ENCODE data around the gene UBALD1.

Gene UBALD1

GRCh38 chr16:4656695-4657686 is 42.3 kb upstream of the UBALD1 start:
- Histone ChIP-seq H3K9ac (ENCODE audit: low read length) (no peak overlapping the region), H3K36me3 (replicated peaks; ENCODE audit: insufficient read depth, low read length) (no peaks in the 10 kb centered on the region), H3K27me3 (replicated peaks; ENCODE audit: insufficient read depth, low read length) (no peaks in the 10 kb centered on the region), H4K20me1 (ENCODE audit: insufficient read depth, low read length) (no peaks in the 10 kb centered on the region), H3K9me2 (replicated peaks; ENCODE audit: insufficient read depth, low read length) (no peaks in the 10 kb centered on the region), H3K27ac (ENCODE audit: low read length) (no peak overlapping the region), H3K4me2 (ENCODE audit: low read depth, low read length) (no peak overlapping the region), H3K4me3 (ENCODE audit: low read length) (no peak overlapping the region), H3F3A (ENCODE audit: insufficient read depth, low read length) (no peaks in the 10 kb centered on the region), H3K79me2 (ENCODE audit: low read length) (0 out of 2 replicates have a peak, but pooled peaks cover 4% of the 10 kb centered on the region), H2AFZ (ENCODE audit: low read length) (no peak overlapping the region), H3K4me1 (ENCODE audit: low read length) (no peaks in the 10 kb centered on the region), H3K9me3 (replicated peaks; ENCODE audit: insufficient read depth, low read length) (no peaks in the 10 kb centered on the region)
- TF ChIP-seq EZH2 (optimal IDR thresholded peaks at IDR 0.05; ENCODE audit: low read depth, low read length) (no peak), CTCF (IDR thresholded peaks at IDR 0.05; ENCODE audit: low read length) (no peak), EZH2phosphoT487 (IDR thresholded peaks at IDR 0.05; ENCODE audit: low read length) (no peak)
- DNase-seq, result no peak

GRCh38 chr16:4656221-4656620 is 41.5 kb upstream of the UBALD1 start:
- Histone ChIP-seq H3K9me2 (replicated peaks; ENCODE audit: insufficient read depth, low read length) (no peaks in the 10 kb centered on the region), H3K36me3 (replicated peaks; ENCODE audit: insufficient read depth, low read length) (no peaks in the 10 kb centered on the region), H3K27ac (ENCODE audit: low read length) (no peak overlapping the region), H3K9ac (ENCODE audit: low read length) (no peak overlapping the region), H3K4me1 (ENCODE audit: low read length) (no peaks in the 10 kb centered on the region), H3K4me3 (ENCODE audit: low read length) (no peak overlapping the region), H3K79me2 (ENCODE audit: low read length) (peaks cover 1% of the 10 kb centered on the region; the same call in 1 of the 2 replicates), H4K20me1 (ENCODE audit: insufficient read depth, low read length) (no peaks in the 10 kb centered on the region), H3K9me3 (replicated peaks; ENCODE audit: insufficient read depth, low read length) (no peaks in the 10 kb centered on the region), H3K27me3 (replicated peaks; ENCODE audit: insufficient read depth, low read length) (no peaks in the 10 kb centered on the region), H2AFZ (ENCODE audit: low read length) (no peak overlapping the region), H3F3A (ENCODE audit: insufficient read depth, low read length) (no peaks in the 10 kb centered on the region), H3K4me2 (ENCODE audit: low read depth, low read length) (no peak overlapping the region)
- no peak for DNase-seq
- TF ChIP-seq CTCF (IDR thresholded peaks at IDR 0.05; ENCODE audit: low read length) (no peak), EZH2 (optimal IDR thresholded peaks at IDR 0.05; ENCODE audit: low read depth, low read length) (no peak), EZH2phosphoT487 (IDR thresholded peaks at IDR 0.05; ENCODE audit: low read length) (no peak)

GRCh38 chr16:4655801-4656200 is 41.1 kb upstream of the UBALD1 start:
- H3K9me2 ChIP-seq (replicated peaks; ENCODE audit: insufficient read depth, low read length), result no peaks in the 10 kb centered on the region
- H3K4me1 ChIP-seq (ENCODE audit: low read length), result no peaks in the 10 kb centered on the region
- H3K4me2 ChIP-seq (ENCODE audit: low read depth, low read length), result no peak overlapping the region
- no peak overlapping the region for H3K4me3 ChIP-seq (ENCODE audit: low read length)
- no peak for TF ChIP-seq CTCF (IDR thresholded peaks at IDR 0.05; ENCODE audit: low read length)
- no peak for TF ChIP-seq EZH2phosphoT487 (IDR thresholded peaks at IDR 0.05; ENCODE audit: low read length)
- TF ChIP-seq EZH2 (optimal IDR thresholded peaks at IDR 0.05; ENCODE audit: low read depth, low read length), result no peak
- no peak overlapping the region for H2AFZ ChIP-seq (ENCODE audit: low read length)
- no peaks in the 10 kb centered on the region for H3K9me3 ChIP-seq (replicated peaks; ENCODE audit: insufficient read depth, low read length)
- H3K27ac ChIP-seq (ENCODE audit: low read length), result no peak overlapping the region
- H3K79me2 ChIP-seq (ENCODE audit: low read length), result no peaks in the 10 kb centered on the region; the same call in 1 of the 2 replicates
- no peaks in the 10 kb centered on the region for H3F3A ChIP-seq (ENCODE audit: insufficient read depth, low read length)
- H3K36me3 ChIP-seq (replicated peaks; ENCODE audit: insufficient read depth, low read length), result no peaks in the 10 kb centered on the region
- H4K20me1 ChIP-seq (ENCODE audit: insufficient read depth, low read length), result no peaks in the 10 kb centered on the region
- no peak for DNase-seq
- no peaks in the 10 kb centered on the region for H3K27me3 ChIP-seq (replicated peaks; ENCODE audit: insufficient read depth, low read length)
- H3K9ac ChIP-seq (ENCODE audit: low read length), result no peak overlapping the region
